A172 (cell line): ENCODE data around the gene GTF2A1L. TPM values are rescaled to one million over a fixed set of nuclear protein-coding genes. Genes with fewer than 3 reads are reported as not detected.
"Not testable (repeated sequence)": the region's sequence is repeated elsewhere in the genome, so short reads cannot be mapped to it uniquely, and the experiment has no call there.

Experiments used
- DNase-seq: peaks from one replicate; pipeline ENCODE4 v3.0.0-alpha.2; 2015; ENCODE audit warnings: low spot score
- total RNA-seq: library from RNA; depleted of rRNA; stranded (reverse); fragments of >200 nt; shearing (Covaris generic); gene quantifications from 2 replicates; pipeline ENCODE4 v1.2.3, GENCODE V29; 2014

Gene GTF2A1L
- total RNA-seq, 1 experiment from 2014 or later = not detected

DNA sequence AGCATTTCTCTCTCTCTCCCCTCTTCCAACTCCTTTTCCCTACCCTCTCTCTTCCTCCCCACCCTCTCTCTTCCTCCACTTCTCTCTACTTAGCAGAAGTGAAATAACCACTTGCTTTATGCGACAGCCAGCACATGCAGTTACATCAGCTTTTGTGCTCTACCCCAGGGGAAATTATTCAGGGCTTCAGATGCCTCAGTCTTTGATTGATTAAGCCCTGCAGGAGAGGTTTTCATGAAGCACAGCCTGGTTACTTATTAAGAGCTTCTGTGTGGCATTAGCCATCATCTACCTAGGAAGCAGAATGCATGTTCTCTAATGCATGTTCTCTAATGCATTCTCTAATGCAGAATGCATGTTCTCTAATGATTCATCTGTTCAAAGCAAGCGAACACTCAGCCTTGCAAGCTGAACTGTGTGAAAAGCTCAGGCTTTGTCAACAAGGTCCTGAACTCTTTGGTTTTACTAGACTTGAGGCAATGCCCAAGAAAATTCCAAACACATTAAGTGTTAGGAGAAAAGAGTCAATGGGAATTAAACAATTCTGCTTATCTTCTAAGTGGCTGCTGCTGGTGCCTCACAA is 81.8 kb downstream of the GTF2A1L start:
- no peak for DNase-seq

- not testable (repeated sequence) for DNase-seq
Measured at GRCh38 chr2:48703621-48704020, 86.0 kb downstream of the GTF2A1L start.

DNA sequence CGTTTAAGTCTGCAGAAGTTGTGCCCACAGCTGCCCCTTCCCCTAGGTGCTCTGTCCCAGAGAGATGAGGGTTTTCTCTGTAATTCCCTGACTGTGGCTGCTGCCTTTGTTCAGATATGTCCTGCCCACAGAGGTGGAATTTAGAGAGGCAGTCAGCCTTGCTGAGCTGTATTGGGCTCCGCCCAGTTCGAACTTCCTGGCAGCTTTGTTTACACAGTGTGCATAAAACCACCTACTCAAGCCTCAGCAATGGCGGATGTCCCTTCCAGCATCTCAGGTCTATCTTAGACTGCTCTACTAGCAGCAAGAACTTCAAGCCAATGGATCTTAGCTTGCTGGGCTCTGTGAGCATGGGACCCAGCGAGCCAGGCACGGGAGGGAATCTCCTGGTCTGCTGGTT is 89.8 kb downstream of the GTF2A1L start:
- DNase-seq = no peak

- no peak for DNase-seq
Measured at GRCh38 chr2:48709096-48710034, 91.7 kb downstream of the GTF2A1L start.

DNA sequence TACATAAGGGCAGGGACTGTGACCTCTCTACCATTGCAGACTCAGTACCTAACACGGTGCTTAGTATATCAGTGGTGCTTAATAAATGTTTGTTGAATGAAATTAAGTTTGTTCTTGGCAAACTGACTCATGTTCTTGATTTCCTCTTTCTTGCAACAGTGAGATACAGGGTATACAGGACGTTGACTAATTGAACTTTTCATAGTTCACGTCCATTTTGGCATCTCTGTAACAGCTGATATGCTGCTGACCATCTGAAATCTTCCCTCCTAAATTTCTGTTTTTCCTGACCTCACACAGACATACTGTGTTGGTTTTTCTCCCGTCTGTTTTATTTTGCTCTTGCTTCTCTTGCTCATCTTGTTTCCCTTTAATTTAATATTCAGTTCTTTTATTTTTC is 93.7 kb downstream of the GTF2A1L start:
- no peak for DNase-seq

DNA sequence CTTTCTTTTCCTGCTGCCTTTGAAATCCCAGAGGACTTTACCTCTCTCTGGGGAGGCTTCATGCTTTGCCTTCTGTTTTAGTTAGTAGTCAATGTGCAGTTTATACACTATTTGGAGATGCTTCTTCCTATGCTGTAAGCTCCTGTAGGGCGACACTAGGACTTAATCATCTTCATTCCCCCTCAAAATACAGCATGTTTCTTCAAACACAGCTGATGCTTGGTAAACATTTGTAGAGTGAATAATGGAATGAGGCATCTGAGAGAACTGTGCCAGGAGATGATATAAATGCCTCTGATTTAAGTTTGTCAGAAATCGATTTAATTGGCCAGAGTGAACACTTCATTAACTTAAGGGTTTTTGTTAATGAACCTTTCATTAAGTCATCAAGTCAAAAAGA is 94.5 kb downstream of the GTF2A1L start:
- DNase-seq = no peak

DNA sequence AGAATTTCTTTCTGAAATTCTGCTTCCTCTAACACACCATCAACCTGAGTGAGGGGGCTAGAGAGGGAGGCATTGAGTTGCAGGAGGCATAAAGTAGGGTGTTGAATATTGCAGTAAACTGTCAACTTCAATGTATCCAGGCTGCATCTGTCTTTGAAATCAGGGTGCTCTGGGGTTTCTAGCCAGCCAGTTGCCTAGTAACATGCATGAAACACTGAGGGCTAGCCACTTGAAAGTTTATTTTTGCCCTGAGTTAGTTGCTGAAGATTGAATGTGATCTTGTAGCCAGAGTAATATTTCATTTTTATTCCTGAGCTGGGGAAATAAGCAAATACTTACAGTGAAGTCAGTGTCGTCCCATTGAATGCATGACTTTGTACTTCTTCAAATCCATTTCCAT is 96.0 kb downstream of the GTF2A1L start:
- no peak for DNase-seq

DNA sequence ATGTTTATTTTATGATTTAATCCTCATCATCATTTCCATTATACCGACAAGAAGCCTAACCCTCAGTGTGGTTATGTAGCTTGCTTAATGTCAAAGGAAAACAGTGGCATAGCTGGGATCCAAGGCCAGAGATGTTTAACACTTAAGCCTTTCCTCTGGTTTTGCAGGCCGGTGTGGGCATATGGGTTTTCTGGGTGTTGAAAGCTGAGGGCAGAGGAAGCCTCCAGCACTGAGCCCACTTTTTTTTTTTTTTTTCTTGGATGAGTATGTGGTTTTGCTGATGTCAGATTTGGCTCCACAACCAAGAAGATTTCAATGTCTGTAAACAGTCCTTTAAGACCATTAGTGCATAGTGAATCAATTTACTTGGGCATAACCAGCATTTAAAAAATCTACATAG is 96.6 kb downstream of the GTF2A1L start:
- DNase-seq = no peak

- peak; percentile 11 for DNase-seq
Measured at GRCh38 chr2:48715042-48715899, 97.6 kb downstream of the GTF2A1L start.

GRCh38 chr2:48715956-48716355 is 98.3 kb downstream of the GTF2A1L start:
- DNase-seq = no peak

DNA sequence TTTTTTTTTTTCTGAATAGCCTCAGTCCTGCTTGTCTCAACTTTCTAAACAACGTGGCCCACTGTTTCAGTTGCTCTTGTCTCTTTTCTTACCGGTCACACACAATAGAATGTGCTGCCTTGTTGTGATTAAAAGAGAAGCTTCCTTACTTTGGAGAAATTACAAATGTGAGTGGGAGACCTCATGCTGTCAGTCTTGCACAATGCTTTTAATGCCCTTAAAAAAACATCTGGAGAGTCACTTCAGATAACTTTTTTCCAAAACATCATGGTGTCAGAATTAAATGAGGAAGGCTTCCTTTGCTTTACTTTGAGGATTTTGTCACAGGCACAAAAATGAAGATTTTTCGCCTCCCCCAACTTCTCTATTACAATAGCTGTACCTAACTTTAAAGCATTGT is 100.2 kb downstream of the GTF2A1L start:
- DNase-seq = no peak

DNA sequence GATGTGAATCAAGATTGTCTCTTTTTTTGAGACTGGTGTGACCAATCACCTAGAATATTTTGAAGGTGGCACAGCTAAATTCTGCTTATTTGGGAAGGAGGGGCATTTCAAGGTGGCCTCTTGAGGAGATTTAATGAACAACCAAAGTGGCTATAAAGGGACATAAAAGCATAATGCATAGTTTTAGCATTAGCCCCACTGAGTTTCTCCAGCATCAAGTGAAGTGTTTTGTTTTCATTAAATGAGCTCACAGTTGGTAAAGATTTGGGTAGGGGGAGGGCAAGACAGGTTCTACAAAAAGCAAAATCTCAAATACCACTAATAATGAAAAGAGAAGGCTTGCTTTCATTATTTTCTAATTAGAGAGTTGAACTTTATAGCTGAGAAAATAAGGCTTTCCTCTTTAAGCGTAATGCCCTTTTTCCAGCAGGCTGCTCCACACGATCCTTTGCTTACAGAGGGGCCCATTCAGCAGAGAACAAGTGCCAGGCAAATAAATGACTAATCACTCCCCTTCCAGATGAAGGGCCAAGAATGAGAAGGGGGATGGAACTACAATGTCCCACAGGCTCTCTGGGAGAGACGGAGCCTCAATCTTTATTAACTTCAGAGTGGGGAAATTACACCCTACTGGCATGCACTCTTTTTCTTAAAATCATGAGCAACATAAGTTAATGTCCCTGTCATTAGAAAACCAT is 102.0 kb downstream of the GTF2A1L start:
- no peak for DNase-seq

DNA sequence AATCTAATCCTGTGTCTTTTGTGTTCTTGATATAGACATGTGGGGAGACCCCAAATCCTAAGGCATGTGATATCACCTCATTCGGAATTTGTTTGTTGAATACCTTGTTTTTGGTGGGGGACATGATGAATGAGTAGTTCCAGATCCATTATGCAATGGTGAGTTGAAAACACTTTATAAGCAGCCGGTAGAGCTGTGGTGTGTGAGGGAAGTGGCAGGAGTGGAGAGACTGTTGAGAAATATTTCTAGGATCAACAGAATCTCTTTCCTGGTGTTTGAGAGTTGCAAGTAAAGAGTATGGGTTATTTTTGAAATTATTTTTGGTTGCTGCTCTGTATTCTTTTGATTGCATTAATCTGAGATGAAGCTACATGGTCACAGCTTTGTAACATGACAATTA is 103.5 kb downstream of the GTF2A1L start:
- no peak for DNase-seq

DNA sequence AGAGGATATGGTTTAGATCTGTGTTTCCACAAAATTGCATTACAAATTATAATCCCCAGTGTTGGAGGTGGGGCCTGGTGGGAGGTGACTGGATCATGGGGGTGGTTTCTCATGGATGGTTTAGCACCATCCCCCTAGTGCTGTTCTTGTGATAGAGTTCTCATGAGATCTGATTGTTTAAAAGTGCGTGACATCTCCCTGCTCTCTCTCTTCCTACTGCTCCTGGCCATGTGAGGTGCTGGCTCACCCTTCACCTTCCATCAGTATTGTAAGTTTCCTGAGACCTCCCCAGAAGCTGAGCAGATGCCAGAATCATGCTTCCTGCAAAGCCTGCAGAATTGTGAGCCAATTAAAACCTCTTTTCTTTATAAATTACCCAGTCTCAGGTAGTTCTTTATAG is 104.7 kb downstream of the GTF2A1L start:
- DNase-seq = no peak

DNA sequence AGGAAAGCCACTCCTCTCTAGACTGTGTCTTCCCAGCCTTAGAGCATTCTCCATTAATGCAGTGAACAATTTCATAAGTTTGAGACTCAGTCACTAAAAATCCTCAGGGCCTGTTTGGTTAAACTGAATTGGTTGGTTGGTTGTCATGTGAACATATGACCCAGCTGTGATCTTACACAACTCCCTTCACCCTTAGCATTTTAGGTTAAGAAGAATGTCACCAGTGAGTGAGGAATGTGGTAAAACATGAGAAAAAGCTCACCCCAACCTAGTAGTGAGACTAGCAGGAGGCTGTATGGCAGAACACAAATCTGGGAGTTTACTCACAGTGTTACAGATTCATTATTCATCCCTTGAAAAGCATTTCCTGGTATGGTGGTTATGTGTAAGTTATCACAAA is 105.5 kb downstream of the GTF2A1L start:
- no peak for DNase-seq

GRCh38 chr2:48724278-48724677 is 106.6 kb downstream of the GTF2A1L start:
- no peak for DNase-seq

DNA sequence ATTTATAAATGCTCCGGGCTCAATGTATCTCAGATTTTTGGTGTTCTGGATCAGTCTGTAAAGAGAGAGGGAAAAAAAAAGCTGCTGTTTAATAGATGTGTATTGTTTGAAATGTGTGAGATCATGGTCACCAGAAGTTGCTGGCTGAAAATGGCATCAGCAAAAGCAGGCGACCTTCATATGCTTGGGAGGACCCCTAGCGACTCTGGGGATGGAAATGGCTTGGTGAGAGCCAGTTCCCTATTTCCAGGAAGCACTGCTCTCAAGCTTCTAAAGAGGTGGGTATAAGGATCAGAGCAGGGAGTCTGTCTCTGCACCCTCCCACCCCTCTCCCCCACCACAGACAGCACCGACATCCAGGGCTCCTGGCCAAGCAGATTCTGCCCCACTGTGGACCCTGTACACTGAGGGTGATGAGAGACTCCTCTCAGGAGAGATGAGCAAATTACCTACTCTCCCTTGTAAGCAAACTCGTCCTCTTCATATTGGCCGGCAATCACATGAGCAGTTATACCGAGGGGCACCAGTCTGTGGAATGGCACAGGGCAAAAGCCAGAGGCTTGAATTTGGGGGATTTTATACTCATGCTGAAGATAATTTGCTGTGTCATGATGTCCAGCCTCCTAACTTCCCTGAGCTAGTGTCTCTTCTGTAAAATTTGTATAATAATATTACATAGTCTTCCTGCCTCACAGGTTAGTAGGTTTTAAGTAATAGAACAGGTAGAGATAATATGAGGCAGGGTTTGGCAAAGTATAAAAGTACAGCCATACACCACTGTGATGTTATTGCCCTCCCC is 108.2 kb downstream of the GTF2A1L start:
- no peak for DNase-seq

GRCh38 chr2:48727560-48727959 is 109.9 kb downstream of the GTF2A1L start:
- no peak for DNase-seq

DNA sequence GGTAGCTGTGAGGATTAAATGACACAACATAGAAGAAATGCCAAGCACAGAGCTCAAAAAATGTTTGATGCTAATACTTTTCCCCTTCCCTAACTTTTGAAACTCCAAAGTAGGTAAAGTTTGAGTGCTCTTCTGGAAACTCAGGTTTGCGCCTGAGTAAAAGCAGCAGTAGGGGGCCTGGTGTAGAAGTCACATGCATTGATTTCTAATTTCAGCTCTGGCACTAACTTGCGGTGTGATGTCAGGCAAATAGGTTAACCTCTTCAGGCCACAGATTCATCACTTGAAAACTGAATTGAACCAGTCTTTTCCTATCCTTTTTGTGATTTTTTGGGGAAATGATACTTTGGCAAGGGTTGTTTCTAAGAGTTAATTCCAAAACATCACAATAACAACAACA is 110.6 kb downstream of the GTF2A1L start:
- DNase-seq = no peak

- DNase-seq = no peak
Measured at GRCh38 chr2:48728840-48729239, 111.2 kb downstream of the GTF2A1L start.
